GM19351 (cell line): ENCODE data around the gene SLC10A7.
A peak's percentile ranks its signal among the peaks of the same experiment; 100 is the strongest.

ENCODE experiments used
- ATAC-seq: cut with Tn5 transposase; IDR thresholded peaks from one replicate; pipeline ENCODE4 v1.9.1; 2021; ENCODE audit warnings: mild to moderate bottlenecking, moderate library complexity; ENCODE audit not compliant: unreplicated experiment

The SLC10A7 gene

GRCh38 chr4:146521541-146522097, at the start of gene SLC10A7:
TSS of gene SLC10A7 (minus strand) at chr4:146521940. CDS start at chr4:146521717, 223 bp downstream.
- ATAC-seq = peak; percentile 78

- no peak for ATAC-seq
Measured at GRCh38 chr4:146567396-146567795, 45.7 kb upstream of the SLC10A7 start.

- no peak for ATAC-seq
Measured at GRCh38 chr4:146564492-146564891, 42.8 kb upstream of the SLC10A7 start.

GRCh38 chr4:146550161-146550560, 28.4 kb upstream of the SLC10A7 start:
- no peak for ATAC-seq

GRCh38 chr4:146548443-146548842, 26.7 kb upstream of the SLC10A7 start:
- ATAC-seq = no peak

- ATAC-seq = peak; percentile 94
Measured at GRCh38 chr4:146545102-146545501, 23.4 kb upstream of the SLC10A7 start.

GRCh38 chr4:146534178-146534577, 12.4 kb upstream of the SLC10A7 start:
- ATAC-seq = no peak

GRCh38 chr4:146525754-146526153, 4.0 kb upstream of the SLC10A7 start:
- no peak for ATAC-seq

- no peak for ATAC-seq
Measured at GRCh38 chr4:146524663-146525062, 2.9 kb upstream of the SLC10A7 start.

- ATAC-seq = peak; percentile 19
Measured at GRCh38 chr4:146522869-146523205, 1.1 kb upstream of the SLC10A7 start.

GRCh38 chr4:146522098-146522868, 543 bp upstream of the SLC10A7 start:
- ATAC-seq = peak; percentile 83

GRCh38 chr4:146520896-146521540, 722 bp downstream of the SLC10A7 start:
- ATAC-seq = peak; percentile 39

GRCh38 chr4:146514651-146515357, 6.9 kb downstream of the SLC10A7 start:
- no peak for ATAC-seq

GRCh38 chr4:146513548-146513947, 8.2 kb downstream of the SLC10A7 start:
- ATAC-seq = no peak

- no peak for ATAC-seq
Measured at GRCh38 chr4:146511381-146511780, 10.4 kb downstream of the SLC10A7 start.

GRCh38 chr4:146510942-146511341, 10.8 kb downstream of the SLC10A7 start:
- no peak for ATAC-seq

GRCh38 chr4:146508229-146508939, 13.4 kb downstream of the SLC10A7 start:
- ATAC-seq = no peak

GRCh38 chr4:146507632-146508031, 14.1 kb downstream of the SLC10A7 start:
- ATAC-seq = no peak

- peak; percentile 67 for ATAC-seq
Measured at GRCh38 chr4:146506272-146506671, 15.5 kb downstream of the SLC10A7 start.

GRCh38 chr4:146500216-146500615, 21.5 kb downstream of the SLC10A7 start:
- no peak for ATAC-seq

- ATAC-seq = no peak
Measured at GRCh38 chr4:146498291-146498690, 23.4 kb downstream of the SLC10A7 start.
